ENCODE results near the gene ZFAND3.
"Not testable (repeated sequence)": the region's sequence is repeated elsewhere in the genome, so short reads cannot be mapped to it uniquely, and the experiment has no call there.

ZFAND3 gene

GRCh38 chr6:38015341-38015740 is 195.8 kb downstream of the ZFAND3 start:
- no peak for DNase-seq

- no peak for DNase-seq
Observed at GRCh38 chr6:38016824-38017223, 197.3 kb downstream of the ZFAND3 start.

GRCh38 chr6:38018755-38019165 is 199.2 kb downstream of the ZFAND3 start:
- no peak for DNase-seq

GRCh38 chr6:38020593-38020992 is 201.1 kb downstream of the ZFAND3 start:
- no peak for DNase-seq

- no peak for DNase-seq
Observed at GRCh38 chr6:38021029-38021428, 201.5 kb downstream of the ZFAND3 start.

- no peak for DNase-seq
Observed at GRCh38 chr6:38021571-38021970, 202.0 kb downstream of the ZFAND3 start.

- DNase-seq = no peak
Observed at GRCh38 chr6:38022688-38023087, 203.2 kb downstream of the ZFAND3 start.

- DNase-seq = no peak
Observed at GRCh38 chr6:38024908-38025307, 205.4 kb downstream of the ZFAND3 start.

GRCh38 chr6:38025451-38025850 is 205.9 kb downstream of the ZFAND3 start:
- no peak for DNase-seq

- no peak for DNase-seq
Observed at GRCh38 chr6:38027685-38028373, 208.3 kb downstream of the ZFAND3 start.

- no peak for DNase-seq
Observed at GRCh38 chr6:38030380-38030779, 210.9 kb downstream of the ZFAND3 start.

- no peak for DNase-seq
Observed at GRCh38 chr6:38032797-38033196, 213.3 kb downstream of the ZFAND3 start.

- DNase-seq = no peak
Observed at GRCh38 chr6:38033442-38033982, 214.0 kb downstream of the ZFAND3 start.

GRCh38 chr6:38034274-38034914 is 214.9 kb downstream of the ZFAND3 start:
- DNase-seq = no peak

- no peak for DNase-seq
Observed at GRCh38 chr6:38035478-38035877, 216.0 kb downstream of the ZFAND3 start.

GRCh38 chr6:38039502-38039901 is 220.0 kb downstream of the ZFAND3 start:
- no peak for DNase-seq

GRCh38 chr6:38040254-38040653 is 220.7 kb downstream of the ZFAND3 start:
- DNase-seq = no peak

- no peak for DNase-seq
Observed at GRCh38 chr6:38043259-38043753, 223.8 kb downstream of the ZFAND3 start.

- no peak for DNase-seq
Observed at GRCh38 chr6:38045701-38046305, 226.3 kb downstream of the ZFAND3 start.

- DNase-seq = no peak
Observed at GRCh38 chr6:38047562-38047961, 228.0 kb downstream of the ZFAND3 start.

GRCh38 chr6:38049861-38050397 is 230.4 kb downstream of the ZFAND3 start:
- DNase-seq = not testable (repeated sequence)

GRCh38 chr6:38051819-38052434 is 232.4 kb downstream of the ZFAND3 start:
- DNase-seq = no peak
